Measurements from ENCODE around the gene OR1S2.
"Not testable (repeated sequence)": the region's sequence is repeated elsewhere in the genome, so short reads cannot be mapped to it uniquely, and the experiment has no call there.

The OR1S2 gene

DNA sequence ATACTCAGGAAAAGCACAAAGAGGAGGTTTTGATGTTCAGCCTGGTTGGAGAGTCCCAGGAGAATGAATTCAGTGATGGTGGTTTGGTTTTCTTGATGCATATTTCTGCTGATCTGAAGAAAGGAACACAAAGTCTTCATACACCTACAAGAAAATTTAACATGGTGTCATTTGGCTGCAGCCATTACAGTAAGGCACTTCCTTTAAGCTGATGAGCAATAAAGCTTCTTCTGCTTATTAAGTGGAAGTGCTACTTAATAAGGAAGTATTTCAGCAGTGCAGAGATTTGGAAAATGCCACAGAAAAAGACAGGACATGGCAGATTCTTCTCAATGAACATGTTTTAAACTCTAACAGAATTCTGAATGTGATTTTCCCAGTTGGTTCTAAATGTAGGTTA lies at the start of gene OR1S2:
OR1S2 (minus strand) TSS at position 101 of the 400 bp plus-strand sequence; CDS start at position 101, 0 bp downstream.
- no peak for DNase-seq

- DNase-seq: no peak
Measured at GRCh38 chr11:58243954-58244353, 40.0 kb upstream of the OR1S2 start.

GRCh38 chr11:58227956-58228615 lies 24.1 kb upstream of the OR1S2 start:
- no peak for DNase-seq

- no peak for DNase-seq
Measured at GRCh38 chr11:58222721-58223120, 18.8 kb upstream of the OR1S2 start.

GRCh38 chr11:58216476-58216875 lies 12.5 kb upstream of the OR1S2 start:
- DNase-seq: no peak

DNA sequence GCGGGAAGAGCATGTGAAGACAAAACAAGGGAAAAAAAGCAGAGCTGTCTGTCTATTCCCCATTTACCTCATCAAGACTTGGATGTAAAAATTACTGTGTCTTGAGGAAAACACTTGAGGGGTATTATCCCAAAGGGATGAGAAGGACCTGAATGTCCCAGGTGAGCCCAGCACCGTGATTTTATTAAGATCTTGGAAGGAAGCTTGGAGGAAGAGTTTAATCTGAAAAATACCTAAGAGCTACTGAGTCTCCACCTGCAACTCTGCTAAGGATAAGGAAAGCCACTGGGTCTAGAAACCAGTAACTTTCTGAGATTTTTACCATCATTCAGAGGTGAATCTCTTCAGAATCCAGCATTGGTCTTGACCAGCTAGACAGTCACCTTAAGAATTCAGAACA lies 8.5 kb upstream of the OR1S2 start, which contains the start of gene OR1S1:
OR1S1 (plus strand) TSS at position 301 of the 400 bp plus-strand sequence.
- DNase-seq: not testable (repeated sequence)

DNA sequence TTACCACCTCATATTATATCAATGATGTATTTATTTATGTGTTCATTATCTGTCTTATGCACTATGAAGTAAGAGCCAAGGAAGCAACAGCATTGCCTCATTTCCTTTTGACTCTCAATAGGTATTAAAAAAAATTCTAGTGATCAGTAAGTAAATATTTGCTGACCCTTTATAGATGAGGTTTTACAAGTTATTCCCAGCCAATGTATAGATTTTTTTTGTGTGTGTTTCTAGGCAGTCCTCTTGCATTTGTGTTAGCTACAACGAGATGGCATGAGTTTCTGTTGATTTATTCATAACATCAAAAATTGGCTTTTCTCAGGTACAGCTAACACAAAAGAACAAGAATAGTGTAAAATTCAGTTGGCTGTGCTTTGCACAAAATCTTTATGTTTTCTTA lies 4.7 kb downstream of the OR1S2 start:
- no peak for DNase-seq

- no peak for DNase-seq
Measured at GRCh38 chr11:58195939-58196338, 8.0 kb downstream of the OR1S2 start.

GRCh38 chr11:58193391-58193790 lies 10.6 kb downstream of the OR1S2 start:
- DNase-seq: no peak

DNA sequence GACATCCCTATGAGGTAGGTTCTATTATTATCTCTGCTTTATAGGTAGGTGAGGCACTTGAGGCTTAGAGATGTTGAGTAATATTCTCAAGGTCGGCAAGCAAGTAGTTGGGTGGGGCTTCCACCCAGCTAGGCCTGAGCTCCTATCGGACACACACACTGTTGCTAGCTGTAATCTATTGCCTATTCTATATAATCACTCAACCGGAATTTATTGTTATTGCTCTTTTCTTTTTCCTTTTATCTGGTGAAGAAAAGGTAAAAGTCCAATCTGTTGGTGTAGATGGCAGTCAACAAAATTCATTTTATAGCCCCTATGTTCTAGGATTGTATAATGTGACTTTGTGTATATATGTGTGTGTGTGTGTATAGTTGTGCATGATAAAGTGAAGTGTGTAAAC lies 11.7 kb downstream of the OR1S2 start:
- DNase-seq: no peak

- DNase-seq: no peak
Measured at GRCh38 chr11:58188770-58189169, 15.2 kb downstream of the OR1S2 start, which contains the start of gene OR9Q2. Gene OR9Q2, plus strand, starts transcription at chr11:58189070. Its CDS starts 1,421 bp downstream, at chr11:58190491.

DNA sequence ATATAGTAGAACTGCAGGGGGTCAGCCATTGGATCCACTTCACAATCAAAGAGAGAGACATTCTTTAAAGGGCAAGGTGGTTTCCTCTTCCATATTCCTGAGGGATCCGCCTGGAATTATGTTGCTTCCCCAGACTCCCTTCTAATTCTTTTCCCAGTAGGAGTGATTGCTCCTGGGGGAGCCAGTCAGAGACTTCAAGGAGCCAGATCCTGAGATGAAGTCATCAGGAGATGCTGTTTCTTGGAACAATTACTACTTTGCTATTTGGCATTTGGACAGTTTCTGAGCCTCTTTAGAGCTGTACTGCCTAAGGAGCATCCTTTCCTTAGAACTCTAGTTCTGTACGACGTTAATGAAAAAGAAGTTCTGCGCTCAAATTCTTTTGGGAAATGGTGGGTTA lies 17.0 kb downstream of the OR1S2 start:
- no peak for DNase-seq

DNA sequence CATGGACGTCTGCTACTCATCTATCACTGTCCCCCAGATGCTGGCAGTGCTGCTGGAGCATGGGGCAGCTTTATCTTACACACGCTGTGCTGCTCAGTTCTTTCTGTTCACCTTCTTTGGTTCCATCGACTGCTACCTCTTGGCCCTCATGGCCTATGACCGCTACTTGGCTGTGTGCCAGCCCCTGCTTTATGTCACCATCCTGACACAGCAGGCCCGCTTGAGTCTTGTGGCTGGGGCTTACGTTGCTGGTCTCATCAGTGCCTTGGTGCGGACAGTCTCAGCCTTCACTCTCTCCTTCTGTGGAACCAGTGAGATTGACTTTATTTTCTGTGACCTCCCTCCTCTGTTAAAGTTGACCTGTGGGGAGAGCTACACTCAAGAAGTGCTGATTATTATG lies 24.3 kb downstream of the OR1S2 start:
- DNase-seq: no peak

- DNase-seq: no peak
Measured at GRCh38 chr11:58178444-58178843, 25.5 kb downstream of the OR1S2 start.

DNA sequence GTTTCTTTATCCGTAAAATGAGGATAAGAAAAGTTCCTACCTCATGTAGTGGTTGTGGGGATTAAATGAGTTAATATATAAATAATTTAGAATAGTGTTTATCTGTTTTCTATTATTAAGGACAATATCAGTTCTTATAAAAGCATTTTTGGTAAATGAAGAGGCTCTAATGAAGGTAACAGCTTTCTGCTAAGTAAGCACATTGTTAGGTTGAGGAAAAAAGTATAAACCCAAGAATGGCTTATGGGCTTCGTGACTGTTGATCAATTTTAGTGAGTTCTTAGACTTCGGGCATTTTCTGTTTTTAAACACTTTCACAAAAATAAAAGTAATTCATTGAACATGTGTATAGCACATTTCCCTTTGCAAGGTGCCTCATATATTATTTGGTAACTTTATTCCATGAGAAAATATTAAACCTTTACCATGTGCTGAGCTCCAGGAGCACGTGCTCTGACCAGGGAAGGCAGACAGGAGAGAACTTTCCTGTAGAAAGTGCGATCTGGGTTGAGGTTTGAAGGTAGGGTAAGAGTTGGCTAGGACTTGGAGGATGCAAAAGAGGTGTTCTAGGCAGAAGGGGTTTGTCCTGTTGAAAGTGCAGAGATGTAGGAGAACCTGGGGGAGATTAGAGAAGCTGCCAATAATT lies 26.4 kb downstream of the OR1S2 start:
- DNase-seq: no peak

- no peak for DNase-seq
Measured at GRCh38 chr11:58165504-58166106, 38.3 kb downstream of the OR1S2 start.

DNA sequence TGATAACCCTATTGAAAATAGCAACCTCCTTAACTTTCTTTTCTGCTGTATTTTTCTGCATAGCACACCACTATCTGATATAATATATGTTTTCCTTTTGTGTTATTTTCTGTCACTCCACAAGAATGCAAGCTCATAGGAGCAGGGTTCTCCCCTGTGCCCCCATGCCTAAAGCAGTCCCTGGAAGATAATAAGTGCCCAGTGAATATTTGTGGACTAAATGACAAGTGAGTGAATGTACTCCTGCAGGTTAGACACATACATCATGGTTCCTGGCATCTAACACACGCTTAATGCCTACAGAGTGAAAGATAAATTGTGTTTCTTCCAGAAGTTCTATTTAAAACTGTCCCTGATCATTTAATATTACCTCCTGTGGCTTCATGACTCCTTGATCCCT lies 39.0 kb downstream of the OR1S2 start:
- DNase-seq: no peak

DNA sequence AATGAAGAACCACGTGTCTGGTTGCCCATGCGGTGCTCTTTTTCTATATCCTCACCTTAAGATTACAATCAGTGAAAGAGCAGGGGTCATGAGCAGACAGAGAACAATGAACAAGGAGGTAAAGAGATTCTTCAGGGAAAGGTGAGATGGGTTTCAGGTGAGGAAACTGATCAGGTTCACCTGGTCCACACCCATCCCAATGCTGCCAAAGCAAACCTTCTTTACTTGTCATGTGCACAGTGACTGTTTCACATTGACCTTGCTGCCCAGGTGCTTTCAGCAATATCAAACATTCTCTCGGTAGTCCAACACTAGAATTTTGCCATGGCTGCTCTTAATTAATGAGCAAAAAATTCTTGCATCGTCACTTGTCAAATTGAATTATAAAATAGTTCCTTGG lies 39.6 kb downstream of the OR1S2 start:
- DNase-seq: no peak
